Activated naive CD4-positive, alpha-beta T cell treated with anti-CD3 and anti-CD28 coated beads, Interleukin-2, amount 50 U/mL, for 16 hours (primary cell): ENCODE results near the gene FAM229A.

Experiments used
- DNase-seq: peaks from one replicate; pipeline ENCODE4 v3.0.0-alpha.2; 2020

FAM229A gene

GRCh38 chr1:32345289-32345827 lies 16.9 kb downstream of the FAM229A start:
- no peak for DNase-seq

- DNase-seq = no peak
Measured at GRCh38 chr1:32342704-32343103, 19.6 kb downstream of the FAM229A start.

- no peak for DNase-seq
Measured at GRCh38 chr1:32341971-32342370, 20.3 kb downstream of the FAM229A start.

GRCh38 chr1:32341186-32341757 lies 21.0 kb downstream of the FAM229A start:
- DNase-seq = no peak

- peak; percentile 42 for DNase-seq
Measured at GRCh38 chr1:32339363-32339978, 22.8 kb downstream of the FAM229A start.

GRCh38 chr1:32338637-32339145 lies 23.6 kb downstream of the FAM229A start:
- DNase-seq = no peak

GRCh38 chr1:32337855-32338636 lies 24.2 kb downstream of the FAM229A start:
- DNase-seq = no peak

- DNase-seq = peak; percentile 39
Measured at GRCh38 chr1:32336963-32337675, 25.2 kb downstream of the FAM229A start.

GRCh38 chr1:32336591-32336932 lies 25.7 kb downstream of the FAM229A start:
- no peak for DNase-seq

- DNase-seq = peak; percentile 87
Measured at GRCh38 chr1:32335790-32336590, 26.3 kb downstream of the FAM229A start, which contains the start of gene MARCKSL1. Gene MARCKSL1, minus strand, starts transcription at chr1:32336233. Its CDS starts 200 bp downstream, at chr1:32336033.

GRCh38 chr1:32335535-32335789 lies 26.8 kb downstream of the FAM229A start:
- no peak for DNase-seq

GRCh38 chr1:32334864-32335534 lies 27.3 kb downstream of the FAM229A start:
- peak; percentile 70 for DNase-seq

- no peak for DNase-seq
Measured at GRCh38 chr1:32334274-32334861, 27.9 kb downstream of the FAM229A start.

GRCh38 chr1:32333251-32333963 lies 28.9 kb downstream of the FAM229A start:
- no peak for DNase-seq

- no peak for DNase-seq
Measured at GRCh38 chr1:32332290-32333079, 29.8 kb downstream of the FAM229A start.

GRCh38 chr1:32331549-32331948 lies 30.7 kb downstream of the FAM229A start:
- no peak for DNase-seq

- DNase-seq = no peak
Measured at GRCh38 chr1:32330558-32331151, 31.6 kb downstream of the FAM229A start.

GRCh38 chr1:32329931-32330466 lies 32.3 kb downstream of the FAM229A start:
- DNase-seq = no peak

- no peak for DNase-seq
Measured at GRCh38 chr1:32327204-32327603, 35.1 kb downstream of the FAM229A start.
